ENCODE data around the gene PLTP.

DNA sequence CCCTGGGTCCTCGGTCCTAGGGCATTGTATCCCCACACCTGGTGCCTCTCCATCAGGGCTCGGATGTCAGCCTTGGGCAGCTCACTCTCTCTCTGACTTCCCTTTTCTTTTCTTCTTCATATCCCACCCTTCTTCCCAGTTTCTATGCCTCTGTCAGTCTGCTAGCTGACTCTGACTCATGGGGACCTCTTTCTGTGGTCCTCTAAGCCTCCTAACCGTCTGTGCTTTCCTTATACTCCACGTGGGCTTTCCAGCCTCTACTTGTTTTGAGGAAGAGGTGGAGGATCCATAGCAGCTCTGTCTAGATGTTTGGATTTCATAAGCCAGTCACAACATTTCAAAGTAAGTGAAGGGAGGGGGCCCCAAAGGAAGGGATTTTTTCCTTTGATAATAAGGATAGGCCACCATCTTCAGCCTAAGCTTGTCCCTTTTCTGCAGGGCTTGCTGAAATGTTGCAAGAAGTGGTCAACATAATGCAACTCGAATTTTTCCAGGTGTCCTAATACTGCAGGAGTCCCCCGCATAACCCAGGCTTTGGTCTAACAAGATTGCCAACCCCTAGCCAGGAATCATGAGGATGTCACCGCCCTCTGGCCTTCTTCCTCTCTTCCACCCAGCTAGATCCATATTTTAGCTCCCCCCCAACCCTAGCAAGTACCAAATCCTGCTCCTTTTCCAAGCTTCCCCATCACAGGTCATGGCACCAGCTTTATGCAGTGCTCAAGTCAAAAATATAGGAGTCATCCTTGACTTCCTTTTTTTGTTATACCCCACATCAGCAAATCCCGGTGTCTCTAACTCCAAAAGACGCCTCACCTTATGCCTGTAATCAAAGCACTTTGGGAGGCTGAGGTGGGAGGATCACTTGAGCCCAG, 8.7 kb upstream of the PLTP start:
- TF ChIP-seq, protein P1, sequence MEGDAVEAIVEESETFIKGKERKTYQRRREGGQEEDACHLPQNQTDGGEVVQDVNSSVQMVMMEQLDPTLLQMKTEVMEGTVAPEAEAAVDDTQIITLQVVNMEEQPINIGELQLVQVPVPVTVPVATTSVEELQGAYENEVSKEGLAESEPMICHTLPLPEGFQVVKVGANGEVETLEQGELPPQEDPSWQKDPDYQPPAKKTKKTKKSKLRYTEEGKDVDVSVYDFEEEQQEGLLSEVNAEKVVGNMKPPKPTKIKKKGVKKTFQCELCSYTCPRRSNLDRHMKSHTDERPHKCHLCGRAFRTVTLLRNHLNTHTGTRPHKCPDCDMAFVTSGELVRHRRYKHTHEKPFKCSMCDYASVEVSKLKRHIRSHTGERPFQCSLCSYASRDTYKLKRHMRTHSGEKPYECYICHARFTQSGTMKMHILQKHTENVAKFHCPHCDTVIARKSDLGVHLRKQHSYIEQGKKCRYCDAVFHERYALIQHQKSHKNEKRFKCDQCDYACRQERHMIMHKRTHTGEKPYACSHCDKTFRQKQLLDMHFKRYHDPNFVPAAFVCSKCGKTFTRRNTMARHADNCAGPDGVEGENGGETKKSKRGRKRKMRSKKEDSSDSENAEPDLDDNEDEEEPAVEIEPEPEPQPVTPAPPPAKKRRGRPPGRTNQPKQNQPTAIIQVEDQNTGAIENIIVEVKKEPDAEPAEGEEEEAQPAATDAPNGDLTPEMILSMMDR (IDR thresholded peaks at IDR 0.05; ENCODE audit: insufficient read depth, low read depth, low read length): no peak
- no peak for TF ChIP-seq EZH2 (IDR thresholded peaks at IDR 0.05; ENCODE audit: insufficient read depth, low read length)

Measured in astrocyte (in vitro differentiated cells and primary cell).